Neural cell (in vitro differentiated cells): Measurements from ENCODE around the gene UBAP1L. TPM values are rescaled to one million over a fixed set of nuclear protein-coding genes. Genes with fewer than 3 reads are reported as not detected.

Experiments used
- H2AFZ ChIP-seq: fragments of 200-600, 300-800 bp; sonication (generic), shearing (Covaris generic); 2 replicates; pipeline ENCODE4 v1.6.0; 2014; ENCODE audit warnings: low read depth, mild to moderate bottlenecking, antibody characterized with exemption, low read length, moderate library complexity
- H3F3A ChIP-seq: fragments of 200-600 bp; shearing (Covaris generic); 2 replicates; pipeline ENCODE4 v1.6.1; 2016; ENCODE audit warnings: mild to moderate bottlenecking, moderate library complexity, mixed read lengths, antibody characterized with exemption, low read length; ENCODE audit not compliant: insufficient read depth, poor library complexity, severe bottlenecking
- H3K27ac ChIP-seq: fragments of 200-600, 300-800 bp; sonication (generic), shearing (Covaris generic); 2 replicates; pipeline ENCODE4 v1.5.1; 2014; ENCODE audit warnings: mild to moderate bottlenecking, low read length, moderate library complexity
- H3K27me3 ChIP-seq: fragments of 300-800, 200-600 bp; sonication (generic), shearing (Covaris generic); 2 replicates; pipeline ENCODE4 v1.6.0; 2014; ENCODE audit warnings: mild to moderate bottlenecking, low read depth, low read length, moderate library complexity; ENCODE audit not compliant: insufficient read depth
- H3K36me3 ChIP-seq: fragments of 300-800, 200-600 bp; sonication (generic), shearing (Covaris generic); 2 replicates; pipeline ENCODE4 v1.5.1; 2014; ENCODE audit warnings: mild to moderate bottlenecking, antibody characterized with exemption, low read length, moderate library complexity; ENCODE audit not compliant: insufficient read depth
- H3K4me2 ChIP-seq: fragments of 300-800, 200-600 bp; sonication (generic), shearing (Covaris generic); 2 replicates; pipeline ENCODE4 v1.6.0; 2014; ENCODE audit warnings: mild to moderate bottlenecking, low read length
- H3K4me3 ChIP-seq: fragments of 300-800, 200-600 bp; sonication (generic), shearing (Covaris generic); 2 replicates; pipeline ENCODE4 v1.5.1; 2014; ENCODE audit warnings: mild to moderate bottlenecking, low read length, moderate library complexity
- H3K79me2 ChIP-seq: fragments of 200-600 bp; shearing (Covaris generic); replicated peaks from 2 replicates; pipeline ENCODE4 v1.6.0; 2014; ENCODE audit warnings: mild to moderate bottlenecking, low read length, moderate library complexity; ENCODE audit not compliant: insufficient read depth
- H3K9ac ChIP-seq: fragments of 300-800, 200-600 bp; sonication (generic), shearing (Covaris generic); 2 replicates; pipeline ENCODE4 v1.6.1; 2016; ENCODE audit warnings: mild to moderate bottlenecking, low read length, mixed read lengths
- H3K9me2 ChIP-seq: fragments of 200-600 bp; shearing (Covaris generic); 2 replicates; pipeline ENCODE4 v1.6.1; 2016; ENCODE audit warnings: mild to moderate bottlenecking, low read length, mixed read lengths; ENCODE audit not compliant: insufficient read depth
- H3K9me3 ChIP-seq: fragments of 200-600, 300-800 bp; sonication (generic), shearing (Covaris generic); 2 replicates; pipeline ENCODE4 v1.6.1; 2016; ENCODE audit warnings: mild to moderate bottlenecking, mixed run types, low read length, moderate library complexity, mixed read lengths
- H4K20me1 ChIP-seq: fragments of 200-600 bp; shearing (Covaris generic); 2 replicates; pipeline ENCODE4 v1.6.1; 2016; ENCODE audit warnings: mild to moderate bottlenecking, mixed run types; ENCODE audit not compliant: insufficient read depth
- EP300 ChIP-seq: fragments of 450-650 bp; conservative IDR thresholded peaks from 2 replicates; pipeline ENCODE4 v1.6.1; 2014; ENCODE audit warnings: antibody characterized with exemption, mild to moderate bottlenecking, moderate library complexity; ENCODE audit not compliant: poor library complexity, severe bottlenecking
- EZH2 ChIP-seq: fragments of 200-600, 300-800 bp; shearing (Covaris generic), sonication (generic); IDR thresholded peaks from 2 replicates; pipeline ENCODE4 v1.6.1; 2014; ENCODE audit warnings: antibody characterized with exemption, low read length, borderline replicate concordance, mild to moderate bottlenecking; ENCODE audit not compliant: insufficient read depth, poor library complexity, severe bottlenecking
- MXI1 ChIP-seq: fragments of 450-650 bp; conservative IDR thresholded peaks from 2 replicates; pipeline ENCODE4 v1.6.1; 2014; ENCODE audit warnings: antibody characterized with exemption, mild to moderate bottlenecking; ENCODE audit not compliant: poor library complexity, severe bottlenecking
- POLR2AphosphoS5 ChIP-seq: IDR thresholded peaks from 2 replicates; pipeline ENCODE4 v1.6.1; 2012
- RAD21 ChIP-seq: fragments of 450-650 bp; conservative IDR thresholded peaks from 2 replicates; pipeline ENCODE4 v1.6.1; 2014; ENCODE audit warnings: antibody characterized with exemption, mild to moderate bottlenecking, moderate library complexity
- SMC3 ChIP-seq: fragments of 450-650 bp; conservative IDR thresholded peaks from 2 replicates; pipeline ENCODE4 v1.6.1; 2014; ENCODE audit warnings: antibody characterized with exemption, mild to moderate bottlenecking, moderate library complexity; ENCODE audit not compliant: poor library complexity
- TAF1 ChIP-seq: IDR thresholded peaks from 2 replicates; pipeline ENCODE4 v1.6.1; 2012; ENCODE audit warnings: low read depth
- polyA plus RNA-seq: library from polyadenylated mRNA; depleted of rRNA; stranded (reverse); fragments of >200 nt; gene quantifications from 2 replicates; pipeline ENCODE4 v1.2.3, GENCODE V29; 2014
- TF ChIP-seq, protein P1 (sequence below): fragments of 450-650 bp; IDR thresholded peaks from 2 replicates; pipeline ENCODE4 v1.5.1; 2014; ENCODE audit warnings: antibody characterized with exemption, mild to moderate bottlenecking, moderate library complexity; ENCODE audit not compliant: poor library complexity, severe bottlenecking
- TF ChIP-seq, protein P2 (sequence below): IDR thresholded peaks from 2 replicates; pipeline ENCODE4 v1.6.1; 2012; ENCODE audit warnings: borderline replicate concordance

Gene UBAP1L
- polyA plus RNA-seq, 1 donor from 2014 or later: 10.3 TPM

DNA sequence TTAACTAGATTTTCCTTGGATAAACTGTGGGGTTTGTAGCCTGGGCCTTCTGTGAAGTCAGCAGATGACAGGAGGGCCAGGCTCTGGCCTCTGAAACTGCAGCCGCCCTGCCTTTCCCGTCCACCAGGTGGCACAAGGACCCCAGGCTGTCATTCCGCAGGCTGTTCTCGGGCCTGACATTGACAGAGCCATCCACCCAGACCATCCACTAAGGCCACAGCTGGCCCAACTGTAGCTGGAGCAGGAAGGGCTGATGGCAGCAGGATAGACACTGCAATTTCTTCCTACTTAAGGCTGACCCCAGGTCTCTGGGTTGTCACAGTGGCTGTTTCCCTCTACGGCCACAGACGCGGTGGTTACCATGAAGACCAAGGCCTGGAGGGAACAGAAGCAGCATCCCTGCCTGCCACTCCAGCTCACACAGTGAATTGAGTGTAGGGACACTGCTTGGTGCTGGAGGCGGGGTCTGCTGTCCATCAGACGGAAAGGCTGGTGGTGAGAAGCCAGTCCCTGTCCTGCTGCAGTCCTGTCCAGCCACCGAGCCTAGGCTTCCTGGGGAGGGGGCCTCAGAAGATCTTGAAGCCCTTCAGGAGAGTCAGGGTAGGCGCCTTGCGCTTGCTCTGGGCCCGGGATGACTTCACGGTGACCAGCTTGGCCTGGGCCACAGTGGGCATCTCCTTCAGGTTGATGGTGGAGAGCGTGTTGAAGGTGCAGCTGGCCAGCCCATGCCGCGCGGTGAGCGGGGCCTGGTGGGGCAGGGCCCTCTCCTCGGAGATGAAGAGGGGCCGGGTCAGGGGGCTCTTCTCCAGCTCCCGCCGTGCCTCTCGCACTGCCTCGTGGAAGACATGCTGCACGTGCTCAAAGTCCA, 60.4 kb downstream of the UBAP1L start:
- no peak overlapping the region for H2AFZ ChIP-seq
- no peak overlapping the region for H3K27ac ChIP-seq
- H3K9me3 ChIP-seq: no peaks in the 10 kb centered on the region

DNA sequence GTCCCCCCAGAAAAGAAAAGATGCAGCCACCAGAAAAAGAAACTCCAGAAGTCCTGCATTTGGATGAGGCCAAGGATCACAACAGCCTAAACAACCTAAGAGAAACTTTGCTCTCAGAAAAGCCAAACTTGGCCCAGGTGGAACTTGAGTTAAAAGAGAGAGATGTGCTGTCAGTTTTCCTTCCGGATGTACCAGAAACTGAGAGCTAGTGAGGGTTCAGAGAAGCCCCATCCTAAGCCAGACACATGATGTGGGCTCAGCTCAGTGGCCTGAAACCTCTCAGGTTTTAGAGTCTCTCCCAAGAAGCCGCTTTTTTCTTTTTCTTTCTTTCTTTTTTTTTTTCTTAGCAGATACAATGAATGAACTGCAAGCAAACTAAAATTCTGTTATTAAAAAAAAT, 62.0 kb downstream of the UBAP1L start:
- Histone ChIP-seq H3K36me3 (no peaks in the 10 kb centered on the region), H3K79me2 (no peaks in the 10 kb centered on the region), H3K9me3 (no peaks in the 10 kb centered on the region), H3K9ac (no peak overlapping the region), H3K27ac (no peak overlapping the region), H3K9me2 (no peaks in the 10 kb centered on the region), H4K20me1 (no peaks in the 10 kb centered on the region), H3K4me2 (no peak overlapping the region), H2AFZ (no peak overlapping the region), H3F3A (no peaks in the 10 kb centered on the region), H3K4me3 (no peak overlapping the region), H3K27me3 (no peaks in the 10 kb centered on the region)
- no peak for TF ChIP-seq RAD21
- no peak for TF ChIP-seq MXI1
- no peak for TF ChIP-seq SMC3
- TF ChIP-seq, protein P1, sequence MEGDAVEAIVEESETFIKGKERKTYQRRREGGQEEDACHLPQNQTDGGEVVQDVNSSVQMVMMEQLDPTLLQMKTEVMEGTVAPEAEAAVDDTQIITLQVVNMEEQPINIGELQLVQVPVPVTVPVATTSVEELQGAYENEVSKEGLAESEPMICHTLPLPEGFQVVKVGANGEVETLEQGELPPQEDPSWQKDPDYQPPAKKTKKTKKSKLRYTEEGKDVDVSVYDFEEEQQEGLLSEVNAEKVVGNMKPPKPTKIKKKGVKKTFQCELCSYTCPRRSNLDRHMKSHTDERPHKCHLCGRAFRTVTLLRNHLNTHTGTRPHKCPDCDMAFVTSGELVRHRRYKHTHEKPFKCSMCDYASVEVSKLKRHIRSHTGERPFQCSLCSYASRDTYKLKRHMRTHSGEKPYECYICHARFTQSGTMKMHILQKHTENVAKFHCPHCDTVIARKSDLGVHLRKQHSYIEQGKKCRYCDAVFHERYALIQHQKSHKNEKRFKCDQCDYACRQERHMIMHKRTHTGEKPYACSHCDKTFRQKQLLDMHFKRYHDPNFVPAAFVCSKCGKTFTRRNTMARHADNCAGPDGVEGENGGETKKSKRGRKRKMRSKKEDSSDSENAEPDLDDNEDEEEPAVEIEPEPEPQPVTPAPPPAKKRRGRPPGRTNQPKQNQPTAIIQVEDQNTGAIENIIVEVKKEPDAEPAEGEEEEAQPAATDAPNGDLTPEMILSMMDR: no peak
- TF ChIP-seq POLR2AphosphoS5: no peak
- no peak for TF ChIP-seq EZH2
- TF ChIP-seq, protein P2, sequence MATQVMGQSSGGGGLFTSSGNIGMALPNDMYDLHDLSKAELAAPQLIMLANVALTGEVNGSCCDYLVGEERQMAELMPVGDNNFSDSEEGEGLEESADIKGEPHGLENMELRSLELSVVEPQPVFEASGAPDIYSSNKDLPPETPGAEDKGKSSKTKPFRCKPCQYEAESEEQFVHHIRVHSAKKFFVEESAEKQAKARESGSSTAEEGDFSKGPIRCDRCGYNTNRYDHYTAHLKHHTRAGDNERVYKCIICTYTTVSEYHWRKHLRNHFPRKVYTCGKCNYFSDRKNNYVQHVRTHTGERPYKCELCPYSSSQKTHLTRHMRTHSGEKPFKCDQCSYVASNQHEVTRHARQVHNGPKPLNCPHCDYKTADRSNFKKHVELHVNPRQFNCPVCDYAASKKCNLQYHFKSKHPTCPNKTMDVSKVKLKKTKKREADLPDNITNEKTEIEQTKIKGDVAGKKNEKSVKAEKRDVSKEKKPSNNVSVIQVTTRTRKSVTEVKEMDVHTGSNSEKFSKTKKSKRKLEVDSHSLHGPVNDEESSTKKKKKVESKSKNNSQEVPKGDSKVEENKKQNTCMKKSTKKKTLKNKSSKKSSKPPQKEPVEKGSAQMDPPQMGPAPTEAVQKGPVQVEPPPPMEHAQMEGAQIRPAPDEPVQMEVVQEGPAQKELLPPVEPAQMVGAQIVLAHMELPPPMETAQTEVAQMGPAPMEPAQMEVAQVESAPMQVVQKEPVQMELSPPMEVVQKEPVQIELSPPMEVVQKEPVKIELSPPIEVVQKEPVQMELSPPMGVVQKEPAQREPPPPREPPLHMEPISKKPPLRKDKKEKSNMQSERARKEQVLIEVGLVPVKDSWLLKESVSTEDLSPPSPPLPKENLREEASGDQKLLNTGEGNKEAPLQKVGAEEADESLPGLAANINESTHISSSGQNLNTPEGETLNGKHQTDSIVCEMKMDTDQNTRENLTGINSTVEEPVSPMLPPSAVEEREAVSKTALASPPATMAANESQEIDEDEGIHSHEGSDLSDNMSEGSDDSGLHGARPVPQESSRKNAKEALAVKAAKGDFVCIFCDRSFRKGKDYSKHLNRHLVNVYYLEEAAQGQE: no peak
- TF ChIP-seq TAF1: no peak
- no peak for TF ChIP-seq EP300

More for the DNA sequence above, 60.4 kb downstream of the UBAP1L start:
- Histone ChIP-seq H3K9ac (no peak overlapping the region), H3K27me3 (no peaks in the 10 kb centered on the region), H4K20me1 (no peaks in the 10 kb centered on the region), H3K9me2 (no peaks in the 10 kb centered on the region), H3K36me3 (no peaks in the 10 kb centered on the region), H3F3A (no peaks in the 10 kb centered on the region), H3K4me2 (no peak overlapping the region), H3K79me2 (no peaks in the 10 kb centered on the region), H3K4me3 (no peak overlapping the region)
- TF ChIP-seq RAD21 (peak; percentile 81), EZH2 (no peak), SMC3 (peak; percentile 91)
- TF ChIP-seq, protein P1: peak; percentile 87
